K562 (cell line): ENCODE data around the gene CENPT. TPM values are rescaled to one million over a fixed set of nuclear protein-coding genes. Genes with fewer than 3 reads are reported as not detected.

Source experiments
- ARHGAP35 ChIP-seq: fragments of 450-650 bp; IDR thresholded peaks from 2 replicates; pipeline ENCODE4 v1.6.1; 2018; ENCODE audit not compliant: partially characterized antibody
- BCOR ChIP-seq: fragments of 450-650 bp; IDR thresholded peaks from 2 replicates; pipeline ENCODE4 v1.6.1; 2016
- CCAR2 ChIP-seq: fragments of 200-400 bp; formaldehyde crosslinking; IDR thresholded peaks from 2 replicates; pipeline ENCODE4 v1.6.1; 2017; ENCODE audit warnings: mild to moderate bottlenecking, low read depth, low read length
- CREB1 ChIP-seq, 2 experiments: sonication (generic) in 1 of 2; formaldehyde crosslinking in 1 of 2; IDR thresholded peaks; 2 replicates each; pipeline versions ENCODE4 v1.6.1 to v1.8.0; 2012 to 2022; ENCODE audit warnings: inconsistent platforms in 1 of 2, mild to moderate bottlenecking in 1 of 2, missing genetic modification reagents in 1 of 2, moderate library complexity in 1 of 2
- CTBP1 ChIP-seq: fragments of 450-650 bp; IDR thresholded peaks from 2 replicates; pipeline ENCODE4 v1.6.1; 2016; ENCODE audit warnings: borderline replicate concordance
- EGR1 ChIP-seq: fragments of 450-650 bp; conservative IDR thresholded peaks from 2 replicates; pipeline ENCODE4 v1.6.1; 2017; ENCODE audit warnings: mild to moderate bottlenecking
- ELF1 ChIP-seq: fragments of 200-800 bp; sonication (Bioruptor generic); IDR thresholded peaks from 2 replicates; pipeline ENCODE4 v1.6.1; 2016; ENCODE audit warnings: missing genetic modification characterization, missing compliant biosample characterization
- GABPA ChIP-seq: fragments of 200-800 bp; sonication (Bioruptor generic); conservative IDR thresholded peaks from 2 replicates; pipeline ENCODE4 v1.6.1; 2016; ENCODE audit warnings: low read depth, missing genetic modification characterization, missing compliant biosample characterization
- HDAC1 ChIP-seq, 2 experiments: fragments of 450-650 bp; IDR thresholded peaks; 2 replicates each; pipeline ENCODE4 v1.6.1; 2016 to 2017; ENCODE audit warnings: inconsistent platforms in 1 of 2, mild to moderate bottlenecking in 1 of 2, moderate library complexity in 1 of 2
- HDAC3 ChIP-seq: fragments of 450-650 bp; IDR thresholded peaks from 2 replicates; pipeline ENCODE4 v1.6.1; 2018; ENCODE audit warnings: borderline replicate concordance, mild to moderate bottlenecking, moderate library complexity; ENCODE audit not compliant: partially characterized antibody
- JUNB ChIP-seq: fragments of 450-650 bp; formaldehyde crosslinking; conservative IDR thresholded peaks from 2 replicates; pipeline ENCODE4 v1.4.0; 2020; ENCODE audit warnings: mild to moderate bottlenecking
- KAT7 ChIP-seq: sonication (generic); formaldehyde crosslinking; IDR thresholded peaks from 2 replicates; pipeline ENCODE4 v1.8.0; 2022; ENCODE audit warnings: missing genetic modification reagents, mild to moderate bottlenecking, borderline replicate concordance
- KLF16 ChIP-seq: IDR thresholded peaks from 2 replicates; pipeline ENCODE4 v1.6.1; 2016; ENCODE audit warnings: antibody characterized with exemption
- MCM2 ChIP-seq: fragments of 450-650 bp; IDR thresholded peaks from 2 replicates; pipeline ENCODE4 v1.6.1; 2017; ENCODE audit warnings: low read depth, mild to moderate bottlenecking
- NR2C2 ChIP-seq, 2 experiments: fragments of 200-800 bp in 1 of 2; sonication (Bioruptor generic) in 1 of 2; sonication (generic) in 1 of 2; formaldehyde crosslinking in 1 of 2; IDR thresholded peaks; 2 replicates each; pipeline versions ENCODE4 v1.6.1 to v1.8.0; 2016 to 2022; ENCODE audit warnings: mild to moderate bottlenecking in 1 of 2, missing compliant biosample characterization in 1 of 2, missing genetic modification characterization in 1 of 2, missing genetic modification reagents in 1 of 2
- SRSF1 ChIP-seq: fragments of 200-400 bp; formaldehyde crosslinking; IDR thresholded peaks from 2 replicates; pipeline ENCODE4 v1.6.1; 2017; ENCODE audit warnings: mild to moderate bottlenecking, low read depth, low read length, moderate library complexity
- TCF3 ChIP-seq: sonication (generic); formaldehyde crosslinking; IDR thresholded peaks from 2 replicates; pipeline ENCODE4 v1.4.0; 2020; ENCODE audit warnings: mild to moderate bottlenecking, missing genetic modification reagents
- TCF7 ChIP-seq: sonication (generic); IDR thresholded peaks from 2 replicates; pipeline ENCODE4 v1.6.1; 2016; ENCODE audit warnings: antibody characterized with exemption, borderline replicate concordance
- ZNF12 ChIP-seq: sonication (generic); formaldehyde crosslinking; IDR thresholded peaks from 2 replicates; pipeline ENCODE4 v1.4.0; 2020; ENCODE audit warnings: mild to moderate bottlenecking, missing genetic modification reagents
- ZNF224 ChIP-seq: sonication (generic); formaldehyde crosslinking; IDR thresholded peaks from 2 replicates; pipeline ENCODE4 v1.8.0; 2022; ENCODE audit warnings: mild to moderate bottlenecking, missing genetic modification reagents
- ZNF282 ChIP-seq: sonication (generic); formaldehyde crosslinking; IDR thresholded peaks from 2 replicates; pipeline ENCODE4 v1.8.1; 2023; ENCODE audit warnings: missing genetic modification reagents
- ZNF830 ChIP-seq: fragments of 250-450 bp; sonication (Bioruptor Pico); IDR thresholded peaks from 2 replicates; pipeline ENCODE4 v1.5.0; 2021; ENCODE audit warnings: mild to moderate bottlenecking
- polyA plus RNA-seq, 8 experiments: library from polyadenylated mRNA; depleted of rRNA in 4 of 8; stranded (reverse) in 5 of 8; unstranded in 3 of 8; fragments of >200 nt; fragmentation: Nextera tagmentation in 2 of 8; fragmentation: Illumina TruSeq in 1 of 8; extraction: Ambion mirVana in 2 of 8; extraction: Trizol in 1 of 8; gene quantifications; 2 replicates each; pipeline versions ENCODE4 v1.2.1 to v1.2.3, GENCODE V29; 2011 to 2014; ENCODE audit warnings: inconsistent platforms in 1 of 8, missing spikeins in 1 of 8
- total RNA-seq, 7 experiments: library from RNA; depleted of rRNA in 6 of 7; stranded (reverse); fragments of >200 nt in 6 of 7; fragmentation: Illumina TruSeq in 2 of 7; extraction: Trizol in 2 of 7; gene quantifications; 2 replicates each; pipeline versions ENCODE4 v1.2.1 to v1.2.3, GENCODE V29; 2011 to 2021; ENCODE audit warnings: low replicate concordance in 1 of 7
- TF ChIP-seq, protein P1 (sequence below): sonication (generic); formaldehyde crosslinking; IDR thresholded peaks from 2 replicates; pipeline ENCODE4 v1.8.0; 2022; ENCODE audit warnings: mild to moderate bottlenecking, missing genetic modification reagents
- TF ChIP-seq, protein P2 (sequence below), 3 experiments: fragments of 200-800 bp in 1 of 3; fragments of 250-450 bp in 1 of 3; fragments of 450-650 bp in 1 of 3; sonication (Bioruptor Pico) in 1 of 3; sonication (Bioruptor generic) in 1 of 3; formaldehyde crosslinking in 1 of 3; IDR thresholded peaks; 2 replicates each; pipeline versions ENCODE4 v1.6.1 to v1.8.0; 2016 to 2022; ENCODE audit warnings: mild to moderate bottlenecking in 2 of 3, missing genetic modification characterization in 2 of 3, missing compliant biosample characterization in 1 of 3, moderate library complexity in 1 of 3
- TF ChIP-seq, protein P3 (sequence below): sonication (generic); IDR thresholded peaks from 2 replicates; pipeline ENCODE4 v1.6.1; 2016

Gene CENPT
- total and polyA plus RNA-seq, 9 of the 15 experiments (the other 6 are each of a cell fraction or from before 2014, with no cell fraction given), result 3.6 to 94.2 (median 44.1) TPM

DNA sequence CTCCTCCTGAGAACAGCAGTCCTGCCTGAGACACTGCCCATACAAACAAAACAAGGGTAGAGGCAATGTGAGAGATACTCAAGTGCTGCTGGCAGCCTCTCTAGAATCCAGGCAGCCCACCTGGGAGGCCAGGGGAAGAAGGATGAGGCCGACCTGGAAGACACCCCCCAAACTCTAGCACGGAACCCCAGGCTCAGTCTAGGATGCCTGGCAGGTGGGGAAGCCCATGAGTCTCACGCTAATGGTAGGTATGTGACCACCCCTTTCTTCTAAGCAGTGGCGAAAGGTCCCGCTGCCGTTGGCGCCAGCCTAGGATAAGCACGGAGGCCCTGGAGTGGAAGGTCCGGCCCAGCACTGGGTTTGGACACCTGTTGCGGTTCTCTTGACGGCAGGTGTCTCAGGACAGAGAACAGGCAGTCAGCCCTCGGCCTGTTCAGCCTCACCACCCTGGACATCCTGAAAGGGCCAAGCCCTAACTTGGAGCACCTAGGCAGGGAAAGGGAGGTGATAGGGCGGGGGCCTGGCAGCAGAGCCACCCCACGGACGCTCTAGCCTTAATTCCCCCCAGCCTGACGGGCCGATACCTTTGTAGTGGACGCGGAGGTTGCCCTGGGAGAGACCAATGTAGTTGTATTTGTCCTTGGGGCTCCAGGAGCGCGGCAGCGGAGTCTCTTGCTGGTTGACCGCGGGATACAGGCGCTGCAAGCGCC lies 41.6 kb downstream of the CENPT start (continued):
- no peak for TF ChIP-seq MCM2
- 0 out of 2 replicates have a peak, but pooled peaks have one; percentile 27 for TF ChIP-seq CTBP1
- TF ChIP-seq, protein P1, sequence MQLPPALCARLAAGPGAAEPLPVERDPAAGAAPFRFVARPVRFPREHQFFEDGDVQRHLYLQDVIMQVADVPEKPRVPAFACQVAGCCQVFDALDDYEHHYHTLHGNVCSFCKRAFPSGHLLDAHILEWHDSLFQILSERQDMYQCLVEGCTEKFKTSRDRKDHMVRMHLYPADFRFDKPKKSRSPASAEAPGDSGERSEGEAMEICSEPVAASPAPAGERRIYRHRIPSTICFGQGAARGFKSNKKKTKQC (CRISPR knock-in tag), result no peak; the same call in 1 of the 2 replicates
- 0 out of 2 replicates have a peak, but pooled peaks have one; percentile 51 for TF ChIP-seq EGR1
- peak in 1 of 2 experiments; percentile 46; a peak in 2 of 4 replicates for TF ChIP-seq HDAC1 (IDR thresholded peaks at IDR 0.05)
- TF ChIP-seq BCOR, result no peak
- no peak for TF ChIP-seq GABPA
- no peak for TF ChIP-seq ELF1
- TF ChIP-seq TCF7, result 0 out of 2 replicates have a peak, but pooled peaks have one; percentile 40
- no peak for TF ChIP-seq TCF3 (CRISPR knock-in tag)
- TF ChIP-seq HDAC3, result no peak
- TF ChIP-seq KLF16, result no peak
- no peak for TF ChIP-seq JUNB
- TF ChIP-seq ZNF12 (CRISPR knock-in tag), result 0 out of 2 replicates have a peak, but pooled peaks have one; percentile 6
- TF ChIP-seq KAT7 (CRISPR knock-in tag), result no peak
- TF ChIP-seq ZNF224 (CRISPR knock-in tag), result 0 out of 2 replicates have a peak, but pooled peaks have one; percentile 70
- no peak for TF ChIP-seq ZNF830 (CRISPR knock-in tag)
- TF ChIP-seq, protein P2, sequence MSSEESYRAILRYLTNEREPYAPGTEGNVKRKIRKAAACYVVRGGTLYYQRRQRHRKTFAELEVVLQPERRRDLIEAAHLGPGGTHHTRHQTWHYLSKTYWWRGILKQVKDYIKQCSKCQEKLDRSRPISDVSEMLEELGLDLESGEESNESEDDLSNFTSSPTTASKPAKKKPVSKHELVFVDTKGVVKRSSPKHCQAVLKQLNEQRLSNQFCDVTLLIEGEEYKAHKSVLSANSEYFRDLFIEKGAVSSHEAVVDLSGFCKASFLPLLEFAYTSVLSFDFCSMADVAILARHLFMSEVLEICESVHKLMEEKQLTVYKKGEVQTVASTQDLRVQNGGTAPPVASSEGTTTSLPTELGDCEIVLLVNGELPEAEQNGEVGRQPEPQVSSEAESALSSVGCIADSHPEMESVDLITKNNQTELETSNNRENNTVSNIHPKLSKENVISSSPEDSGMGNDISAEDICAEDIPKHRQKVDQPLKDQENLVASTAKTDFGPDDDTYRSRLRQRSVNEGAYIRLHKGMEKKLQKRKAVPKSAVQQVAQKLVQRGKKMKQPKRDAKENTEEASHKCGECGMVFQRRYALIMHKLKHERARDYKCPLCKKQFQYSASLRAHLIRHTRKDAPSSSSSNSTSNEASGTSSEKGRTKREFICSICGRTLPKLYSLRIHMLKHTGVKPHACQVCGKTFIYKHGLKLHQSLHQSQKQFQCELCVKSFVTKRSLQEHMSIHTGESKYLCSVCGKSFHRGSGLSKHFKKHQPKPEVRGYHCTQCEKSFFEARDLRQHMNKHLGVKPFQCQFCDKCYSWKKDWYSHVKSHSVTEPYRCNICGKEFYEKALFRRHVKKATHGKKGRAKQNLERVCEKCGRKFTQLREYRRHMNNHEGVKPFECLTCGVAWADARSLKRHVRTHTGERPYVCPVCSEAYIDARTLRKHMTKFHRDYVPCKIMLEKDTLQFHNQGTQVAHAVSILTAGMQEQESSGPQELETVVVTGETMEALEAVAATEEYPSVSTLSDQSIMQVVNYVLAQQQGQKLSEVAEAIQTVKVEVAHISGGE (CRISPR knock-in tag; IDR thresholded peaks at IDR 0.05), result no peak
- TF ChIP-seq CCAR2, result no peak
- no peak; the same call in 1 of the 2 replicates for TF ChIP-seq NR2C2 (CRISPR knock-in tag; IDR thresholded peaks at IDR 0.05)
- no peak for TF ChIP-seq NR2C2 (tag; IDR thresholded peaks at IDR 0.05)
- TF ChIP-seq ZNF282, result no peak
- TF ChIP-seq, protein P3, sequence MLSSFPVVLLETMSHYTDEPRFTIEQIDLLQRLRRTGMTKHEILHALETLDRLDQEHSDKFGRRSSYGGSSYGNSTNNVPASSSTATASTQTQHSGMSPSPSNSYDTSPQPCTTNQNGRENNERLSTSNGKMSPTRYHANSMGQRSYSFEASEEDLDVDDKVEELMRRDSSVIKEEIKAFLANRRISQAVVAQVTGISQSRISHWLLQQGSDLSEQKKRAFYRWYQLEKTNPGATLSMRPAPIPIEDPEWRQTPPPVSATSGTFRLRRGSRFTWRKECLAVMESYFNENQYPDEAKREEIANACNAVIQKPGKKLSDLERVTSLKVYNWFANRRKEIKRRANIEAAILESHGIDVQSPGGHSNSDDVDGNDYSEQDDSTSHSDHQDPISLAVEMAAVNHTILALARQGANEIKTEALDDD, result no peak
- no peak for TF ChIP-seq CREB1 (IDR thresholded peaks at IDR 0.05)
- no peak for TF ChIP-seq CREB1 (CRISPR knock-in tag; IDR thresholded peaks at IDR 0.05)
- no peak for TF ChIP-seq SRSF1
- no peak for TF ChIP-seq ARHGAP35
